ENCODE results near the gene AKAP13.

The AKAP13 gene

GRCh38 chr15:85386261-85386660 lies 5.9 kb downstream of the AKAP13 start:
- FAIRE-seq (no peak), DNase-seq (ENCODE audit: insufficient read length, low spot score) (no peak)
- TF ChIP-seq POLR2A (IDR thresholded peaks at IDR 0.05; ENCODE audit: low read depth, low read length) (no peak), POU2F2 (IDR thresholded peaks at IDR 0.05; ENCODE audit: low read depth, low read length) (no peak), POLR2AphosphoS5 (IDR thresholded peaks at IDR 0.05; ENCODE audit: low read depth, low read length) (no peak), PAX5 (IDR thresholded peaks at IDR 0.05; ENCODE audit: insufficient read depth, low read length, severe bottlenecking) (no peak), SPI1 (IDR thresholded peaks at IDR 0.05; ENCODE audit: low read depth, low read length) (no peak), TAF1 (IDR thresholded peaks at IDR 0.05; ENCODE audit: low read depth, low read length) (no peak)

GRCh38 chr15:85388566-85389305 lies 8.3 kb downstream of the AKAP13 start:
- peak; percentile 60 for FAIRE-seq
- TF ChIP-seq PAX5 (IDR thresholded peaks at IDR 0.05; ENCODE audit: insufficient read depth, low read length, severe bottlenecking): no peak
- TF ChIP-seq TAF1 (IDR thresholded peaks at IDR 0.05; ENCODE audit: low read depth, low read length): no peak

GRCh38 chr15:85389306-85389650 lies 8.9 kb downstream of the AKAP13 start:
- TF ChIP-seq SPI1 (IDR thresholded peaks at IDR 0.05; ENCODE audit: low read depth, low read length): no peak
- no peak for TF ChIP-seq POU2F2 (IDR thresholded peaks at IDR 0.05; ENCODE audit: low read depth, low read length)
- no peak for TF ChIP-seq PAX5 (IDR thresholded peaks at IDR 0.05; ENCODE audit: insufficient read depth, low read length, severe bottlenecking)
- TF ChIP-seq TAF1 (IDR thresholded peaks at IDR 0.05; ENCODE audit: low read depth, low read length): no peak
- TF ChIP-seq POLR2A (IDR thresholded peaks at IDR 0.05; ENCODE audit: low read depth, low read length): no peak
- no peak for TF ChIP-seq POLR2AphosphoS5 (IDR thresholded peaks at IDR 0.05; ENCODE audit: low read depth, low read length)
- no peak for FAIRE-seq
- no peak for DNase-seq (ENCODE audit: insufficient read length, low spot score)

More at GRCh38 chr15:85388566-85389305, 8.3 kb downstream of the AKAP13 start:
- no peak for DNase-seq (ENCODE audit: insufficient read length, low spot score)

GRCh38 chr15:85389772-85390171 lies 9.4 kb downstream of the AKAP13 start:
- FAIRE-seq: no peak
- TF ChIP-seq SPI1 (IDR thresholded peaks at IDR 0.05; ENCODE audit: low read depth, low read length) (no peak), POLR2AphosphoS5 (IDR thresholded peaks at IDR 0.05; ENCODE audit: low read depth, low read length) (no peak), TAF1 (IDR thresholded peaks at IDR 0.05; ENCODE audit: low read depth, low read length) (no peak), PAX5 (IDR thresholded peaks at IDR 0.05; ENCODE audit: insufficient read depth, low read length, severe bottlenecking) (no peak), POLR2A (IDR thresholded peaks at IDR 0.05; ENCODE audit: low read depth, low read length) (no peak), POU2F2 (IDR thresholded peaks at IDR 0.05; ENCODE audit: low read depth, low read length) (no peak)
- DNase-seq (ENCODE audit: insufficient read length, low spot score): no peak

- DNase-seq (ENCODE audit: insufficient read length, low spot score) (no peak), FAIRE-seq (no peak)
- TF ChIP-seq SPI1 (IDR thresholded peaks at IDR 0.05; ENCODE audit: low read depth, low read length) (no peak), POU2F2 (IDR thresholded peaks at IDR 0.05; ENCODE audit: low read depth, low read length) (no peak), TAF1 (IDR thresholded peaks at IDR 0.05; ENCODE audit: low read depth, low read length) (no peak), POLR2AphosphoS5 (IDR thresholded peaks at IDR 0.05; ENCODE audit: low read depth, low read length) (no peak), POLR2A (IDR thresholded peaks at IDR 0.05; ENCODE audit: low read depth, low read length) (no peak), PAX5 (IDR thresholded peaks at IDR 0.05; ENCODE audit: insufficient read depth, low read length, severe bottlenecking) (no peak)
Observed at GRCh38 chr15:85393210-85393609, 12.8 kb downstream of the AKAP13 start.

- no peak for DNase-seq (ENCODE audit: insufficient read length, low spot score)
- TF ChIP-seq PAX5 (IDR thresholded peaks at IDR 0.05; ENCODE audit: insufficient read depth, low read length, severe bottlenecking): no peak
- no peak for TF ChIP-seq SPI1 (IDR thresholded peaks at IDR 0.05; ENCODE audit: low read depth, low read length)
- no peak for TF ChIP-seq TAF1 (IDR thresholded peaks at IDR 0.05; ENCODE audit: low read depth, low read length)
- TF ChIP-seq POU2F2 (IDR thresholded peaks at IDR 0.05; ENCODE audit: low read depth, low read length): no peak
- no peak for TF ChIP-seq POLR2AphosphoS5 (IDR thresholded peaks at IDR 0.05; ENCODE audit: low read depth, low read length)
- TF ChIP-seq POLR2A (IDR thresholded peaks at IDR 0.05; ENCODE audit: low read depth, low read length): no peak
- FAIRE-seq: peak; percentile 16
Observed at GRCh38 chr15:85394554-85395333, 14.3 kb downstream of the AKAP13 start.

- DNase-seq (ENCODE audit: insufficient read length, low spot score) (no peak), FAIRE-seq (peak; percentile 67)
- TF ChIP-seq TAF1 (IDR thresholded peaks at IDR 0.05; ENCODE audit: low read depth, low read length) (no peak), SPI1 (IDR thresholded peaks at IDR 0.05; ENCODE audit: low read depth, low read length) (no peak), POLR2A (IDR thresholded peaks at IDR 0.05; ENCODE audit: low read depth, low read length) (no peak), POLR2AphosphoS5 (IDR thresholded peaks at IDR 0.05; ENCODE audit: low read depth, low read length) (no peak), POU2F2 (IDR thresholded peaks at IDR 0.05; ENCODE audit: low read depth, low read length) (no peak)
Observed at GRCh38 chr15:85396554-85396953, 16.2 kb downstream of the AKAP13 start.

- TF ChIP-seq POU2F2 (IDR thresholded peaks at IDR 0.05; ENCODE audit: low read depth, low read length) (no peak), POLR2AphosphoS5 (IDR thresholded peaks at IDR 0.05; ENCODE audit: low read depth, low read length) (no peak), POLR2A (IDR thresholded peaks at IDR 0.05; ENCODE audit: low read depth, low read length) (no peak), SPI1 (IDR thresholded peaks at IDR 0.05; ENCODE audit: low read depth, low read length) (no peak), PAX5 (IDR thresholded peaks at IDR 0.05; ENCODE audit: insufficient read depth, low read length, severe bottlenecking) (no peak), TAF1 (IDR thresholded peaks at IDR 0.05; ENCODE audit: low read depth, low read length) (no peak)
- DNase-seq (ENCODE audit: insufficient read length, low spot score) (no peak), FAIRE-seq (no peak)
Observed at GRCh38 chr15:85397151-85397550, 16.7 kb downstream of the AKAP13 start.

GRCh38 chr15:85397926-85398325 lies 17.5 kb downstream of the AKAP13 start:
- FAIRE-seq (peak; percentile 28), DNase-seq (ENCODE audit: insufficient read length, low spot score) (no peak)
- TF ChIP-seq POU2F2 (IDR thresholded peaks at IDR 0.05; ENCODE audit: low read depth, low read length) (no peak), SPI1 (IDR thresholded peaks at IDR 0.05; ENCODE audit: low read depth, low read length) (no peak), PAX5 (IDR thresholded peaks at IDR 0.05; ENCODE audit: insufficient read depth, low read length, severe bottlenecking) (no peak), TAF1 (IDR thresholded peaks at IDR 0.05; ENCODE audit: low read depth, low read length) (no peak), POLR2A (IDR thresholded peaks at IDR 0.05; ENCODE audit: low read depth, low read length) (no peak), POLR2AphosphoS5 (IDR thresholded peaks at IDR 0.05; ENCODE audit: low read depth, low read length) (no peak)

Data from GM12891 (cell line).